K562 (cell line): ENCODE measurements around the gene KRIT1. TPM values are rescaled to one million over a fixed set of nuclear protein-coding genes. Genes with fewer than 3 reads are reported as not detected.
A peak's percentile ranks its signal among the peaks of the same experiment; 100 is the strongest.

Experiments used
- ATAC-seq: fragments of 200-7000 bp; cut with Tn5 transposase; 3 replicates; pipeline ENCODE4 v1.9.1; 2020; ENCODE audit warnings: moderate library complexity
- BruUV-seq: library from RNA; stranded (reverse); fragments of 400-500 nt; replicated peaks from 2 replicates; lab custom pipeline; 2021; lab: Mats Ljungman, UMichigan
- CTCF ChIA-PET: fragments of 300-600 bp; formaldehyde crosslinking; extraction: SDS; loops from one replicate; lab custom pipeline; 2021; ENCODE audit warnings: low intra/inter-chr PET ratio; lab: Yijun Ruan, JAX
- POLR2A ChIA-PET: fragments of 300-600, 350-650 bp; sonication (Branson Sonifier 250); formaldehyde crosslinking; extraction: SDS; loops from one replicate; lab custom pipeline; 2021; ENCODE audit warnings: antibody characterized with exemption, inconsistent platforms; lab: Yijun Ruan, JAX
- DNase-seq, 4 experiments: peaks; one replicate each; pipeline versions ENCODE4 v3.0.0 to v3.0.0-alpha.2; 2011 to 2018; ENCODE audit warnings: low spot score in 3 of 4, mixed read lengths in 3 of 4; ENCODE audit errors: extremely low read depth in 1 of 4
- FAIRE-seq: peaks from 2 replicates; lab custom pipeline; 2011; peaks lifted over from hg19 to GRCh38; lab: Jason Lieb, UNC
- H2AFZ ChIP-seq: 2 replicates; pipeline ENCODE4 v1.6.0; 2011; ENCODE audit warnings: low read depth, low read length, control low read depth, inconsistent platforms
- H3K27ac ChIP-seq: fragments of 200-600 bp; 3 replicates; pipeline ENCODE4 v1.8.0; 2011; ENCODE audit warnings: low read depth, mild to moderate bottlenecking, control low read depth, inconsistent platforms, low read length, moderate library complexity, mixed read lengths; ENCODE audit errors: extremely low read depth
- H3K27me3 ChIP-seq, 2 experiments: fragments of 300-600 bp in 1 of 2; 2 replicates in 1 of 2; 3 replicates in 1 of 2; pipeline versions ENCODE4 v1.6.0 to v1.8.0; 2011; ENCODE audit warnings: inconsistent platforms in 2 of 2, low read length in 2 of 2, mild to moderate bottlenecking in 1 of 2, mixed read lengths in 1 of 2, moderate library complexity in 1 of 2; ENCODE audit not compliant: control insufficient read depth in 2 of 2, insufficient read depth in 2 of 2
- H3K36me3 ChIP-seq: fragments of 300-600 bp; 3 replicates; pipeline ENCODE4 v1.8.0; 2011; ENCODE audit warnings: mild to moderate bottlenecking, low read length, inconsistent platforms; ENCODE audit not compliant: control insufficient read depth, insufficient read depth
- H3K4me1 ChIP-seq, 2 experiments: fragments of 200-600 bp in 1 of 2; replicated peaks in 1 of 2; 2 replicates in 1 of 2; 3 replicates in 1 of 2; pipeline versions ENCODE4 v1.5.1 to v1.8.0; 2011; ENCODE audit warnings: inconsistent platforms in 2 of 2, low read length in 2 of 2, mild to moderate bottlenecking in 1 of 2, mixed read lengths in 1 of 2, moderate library complexity in 1 of 2; ENCODE audit not compliant: control insufficient read depth in 2 of 2, insufficient read depth in 2 of 2
- H3K4me2 ChIP-seq: 2 replicates; pipeline ENCODE4 v1.6.1; 2011; ENCODE audit warnings: low read length, control low read depth, inconsistent platforms, mixed read lengths; ENCODE audit not compliant: insufficient read depth
- H3K4me3 ChIP-seq: fragments of 200-600 bp; sonication (generic), shearing (Covaris generic); 2 replicates; pipeline ENCODE4 v1.5.1; 2016; ENCODE audit warnings: control low read depth, inconsistent platforms
- H3K79me2 ChIP-seq: fragments of 200-600 bp; 3 replicates; pipeline ENCODE4 v1.8.0; 2011; ENCODE audit warnings: low read length, inconsistent platforms; ENCODE audit not compliant: control insufficient read depth, insufficient read depth
- H3K9ac ChIP-seq, 2 experiments: 2 replicates each; pipeline versions ENCODE4 v1.6.0 to v1.6.1; 2011; ENCODE audit warnings: low read depth in 2 of 2, low read length in 2 of 2, control low read depth in 1 of 2, inconsistent platforms in 1 of 2, mild to moderate bottlenecking in 1 of 2, mixed read lengths in 1 of 2; ENCODE audit not compliant: insufficient read depth in 1 of 2
- H3K9me1 ChIP-seq: one replicate; pipeline ENCODE4 v1.6.0; 2011; ENCODE audit warnings: inconsistent platforms, mild to moderate bottlenecking, low read length, moderate library complexity; ENCODE audit not compliant: control insufficient read depth, insufficient read depth
- H3K9me3 ChIP-seq: replicated peaks from 2 replicates; pipeline ENCODE4 v1.5.1; 2011; ENCODE audit warnings: low read depth, low read length, inconsistent platforms; ENCODE audit not compliant: control insufficient read depth, insufficient read depth
- H4K20me1 ChIP-seq: replicated peaks from 2 replicates; pipeline ENCODE4 v1.6.1; 2011; ENCODE audit warnings: low read length, inconsistent platforms, mixed read lengths; ENCODE audit not compliant: control insufficient read depth, insufficient read depth
- CEBPB ChIP-seq: fragments of 450-650 bp; IDR thresholded peaks from 2 replicates; pipeline ENCODE4 v1.6.1; 2016; ENCODE audit warnings: missing genetic modification characterization, missing compliant biosample characterization
- CEBPG ChIP-seq, 3 experiments: fragments of 200-800 bp in 1 of 3; sonication (Bioruptor generic) in 1 of 3; sonication (generic) in 1 of 3; formaldehyde crosslinking in 1 of 3; IDR thresholded peaks in 2 of 3; conservative IDR thresholded peaks in 1 of 3; 2 replicates each; pipeline versions ENCODE4 v1.6.1 to v1.8.0; 2016 to 2022; ENCODE audit warnings: missing compliant biosample characterization in 2 of 3, missing genetic modification characterization in 2 of 3, mild to moderate bottlenecking in 1 of 3, missing genetic modification reagents in 1 of 3
- CREB3L1 ChIP-seq: fragments of 450-650 bp; IDR thresholded peaks from 2 replicates; pipeline ENCODE4 v1.6.1; 2014; ENCODE audit warnings: low read depth, mild to moderate bottlenecking, moderate library complexity, borderline replicate concordance
- WGBS: fragments of 100-300 bp; shearing (Covaris generic); methylation state at CpG from one replicate; pipeline ENCODE4 v1.1.6; 2016; ENCODE audit warnings: low coverage, mixed read lengths; ENCODE audit not compliant: insufficient coverage; ENCODE audit errors: missing lambda C conversion rate; 5-methylcytosine and 5-hydroxymethylcytosine counted together
- in situ Hi-C: fragments of 300-500 bp; cut with MboI; formaldehyde crosslinking; loops from 4 replicates; pipeline ENCODE4 v1.15.0; 2018; ENCODE audit warnings: inconsistent platforms, mixed read lengths
- intact Hi-C: fragments of 100-400 bp; cut with micrococcal nuclease; formaldehyde crosslinking; loops from 2 replicates; pipeline ENCODE4 v1.14.2; 2022
- polyA plus RNA-seq, 8 experiments: library from polyadenylated mRNA; depleted of rRNA in 4 of 8; stranded (reverse) in 5 of 8; unstranded in 3 of 8; fragments of >200 nt; fragmentation: Nextera tagmentation in 2 of 8; fragmentation: Illumina TruSeq in 1 of 8; extraction: Ambion mirVana in 2 of 8; extraction: Trizol in 1 of 8; gene quantifications; 2 replicates each; pipeline versions ENCODE4 v1.2.1 to v1.2.3, GENCODE V29; 2011 to 2014; ENCODE audit warnings: inconsistent platforms in 1 of 8, missing spikeins in 1 of 8
- total RNA-seq, 7 experiments: library from RNA; depleted of rRNA in 6 of 7; stranded (reverse); fragments of >200 nt in 6 of 7; fragmentation: Illumina TruSeq in 2 of 7; extraction: Trizol in 2 of 7; gene quantifications; 2 replicates each; pipeline versions ENCODE4 v1.2.1 to v1.2.3, GENCODE V29; 2011 to 2021; ENCODE audit warnings: low replicate concordance in 1 of 7
- TF ChIP-seq, protein P1 (sequence below): fragments of 450-650 bp; IDR thresholded peaks from 2 replicates; pipeline ENCODE4 v1.6.1; 2016; ENCODE audit warnings: missing biosample characterization, missing genetic modification characterization

KRIT1 gene
- total and polyA plus RNA-seq, 9 of the 15 experiments (the other 6 are each of a cell fraction or from before 2014, with no cell fraction given) = 21.5 to 81.4 (median 55.9) TPM

- TF ChIP-seq CEBPG (CRISPR knock-in tag; IDR thresholded peaks at IDR 0.05) (peak; percentile 66), CEBPG (tag; conservative IDR thresholded peaks at IDR 0.05 in 1 of 2, IDR thresholded peaks at IDR 0.05 in 1 of 2) (peak; percentile 69 to 98; a peak in 3 of 4 replicates), CEBPB (tag) (peak; percentile 97), CREB3L1 (no peak)
- TF ChIP-seq, protein P1, sequence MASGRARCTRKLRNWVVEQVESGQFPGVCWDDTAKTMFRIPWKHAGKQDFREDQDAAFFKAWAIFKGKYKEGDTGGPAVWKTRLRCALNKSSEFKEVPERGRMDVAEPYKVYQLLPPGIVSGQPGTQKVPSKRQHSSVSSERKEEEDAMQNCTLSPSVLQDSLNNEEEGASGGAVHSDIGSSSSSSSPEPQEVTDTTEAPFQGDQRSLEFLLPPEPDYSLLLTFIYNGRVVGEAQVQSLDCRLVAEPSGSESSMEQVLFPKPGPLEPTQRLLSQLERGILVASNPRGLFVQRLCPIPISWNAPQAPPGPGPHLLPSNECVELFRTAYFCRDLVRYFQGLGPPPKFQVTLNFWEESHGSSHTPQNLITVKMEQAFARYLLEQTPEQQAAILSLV (tag) = 0 out of 2 replicates have a peak, but pooled peaks have one; percentile 61
- peaks cover 52% of the 10 kb centered on the region for H3K36me3 ChIP-seq
- no peaks in the 10 kb centered on the region for H4K20me1 ChIP-seq
- H3K9ac ChIP-seq = peak overlapping the region in 1 of 2 experiments; percentile 56; a peak in 1 of 4 replicates
- H3K4me2 ChIP-seq = no peak overlapping the region
- no peaks in the 10 kb centered on the region for H3K9me3 ChIP-seq
- no peak overlapping the region for H3K27ac ChIP-seq
- POLR2A ChIA-PET = no interaction called here
- no peak overlapping the region for H3K4me3 ChIP-seq
- DNase-seq (no peak), ATAC-seq (no peak), FAIRE-seq (no peak)
- peaks cover 0 to 4% of the 10 kb centered on the region in 2 experiments; a peak in 3 of 5 replicates for H3K4me1 ChIP-seq
- intact Hi-C loops = loop anchor here (10.0 kb wide), 4 partner anchors 52 to 358 kb away; partner anchors contain the start of gene MTERF1
- in situ Hi-C loops = no loop called here
- peaks cover 58% of the 10 kb centered on the region for H3K79me2 ChIP-seq
- no peaks in the 10 kb centered on the region for H3K9me1 ChIP-seq
- CTCF ChIA-PET = no interaction called here
- H3K27me3 ChIP-seq = no peaks in the 10 kb centered on the region
- no peak overlapping the region for H2AFZ ChIP-seq
- no TSS peak for BruUV-seq
- WGBS = 91% methylated on average over 6 of the region's 6 CpGs
Measured at GRCh38 chr7:92242972-92243371, 2.7 kb downstream of the KRIT1 start.
